ENCODE measurements around the gene MTARC2.

Gene MTARC2

DNA sequence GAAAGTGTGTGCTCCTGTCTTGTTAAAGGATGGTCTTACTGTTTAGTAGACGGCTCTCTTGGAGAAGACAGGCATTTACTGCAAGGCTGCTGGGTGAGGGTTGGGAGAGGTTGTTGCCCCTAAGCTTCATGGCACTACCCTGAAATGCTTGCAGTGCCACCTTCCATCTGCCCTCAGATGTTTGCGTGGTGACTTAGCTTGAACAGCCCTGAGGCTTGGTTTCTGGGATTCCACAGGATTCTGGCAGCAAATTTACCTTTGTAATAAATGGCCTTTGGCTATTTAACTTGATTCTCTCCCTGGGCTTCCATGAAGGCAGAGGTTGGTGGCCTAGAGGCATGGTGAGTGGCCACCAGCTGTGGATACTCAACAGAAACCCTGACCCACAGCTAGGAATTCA lies 50.2 kb downstream of the MTARC2 start:
- no peak overlapping the region for H3K4me3 Mint-ChIP-seq
- peaks cover 64% of the 10 kb centered on the region for H3K36me3 Mint-ChIP-seq (ENCODE audit: low read depth)
- H3K9me3 Mint-ChIP-seq, result no peaks in the 10 kb centered on the region
- no peak for DNase-seq
- no peak overlapping the region for H3K27ac Mint-ChIP-seq
- peaks cover 19% of the 10 kb centered on the region for H3K4me1 Mint-ChIP-seq
- peaks cover 3% of the 10 kb centered on the region for H3K27me3 Mint-ChIP-seq (ENCODE audit: low read depth, poor library complexity)
- TF ChIP-seq, protein P1, sequence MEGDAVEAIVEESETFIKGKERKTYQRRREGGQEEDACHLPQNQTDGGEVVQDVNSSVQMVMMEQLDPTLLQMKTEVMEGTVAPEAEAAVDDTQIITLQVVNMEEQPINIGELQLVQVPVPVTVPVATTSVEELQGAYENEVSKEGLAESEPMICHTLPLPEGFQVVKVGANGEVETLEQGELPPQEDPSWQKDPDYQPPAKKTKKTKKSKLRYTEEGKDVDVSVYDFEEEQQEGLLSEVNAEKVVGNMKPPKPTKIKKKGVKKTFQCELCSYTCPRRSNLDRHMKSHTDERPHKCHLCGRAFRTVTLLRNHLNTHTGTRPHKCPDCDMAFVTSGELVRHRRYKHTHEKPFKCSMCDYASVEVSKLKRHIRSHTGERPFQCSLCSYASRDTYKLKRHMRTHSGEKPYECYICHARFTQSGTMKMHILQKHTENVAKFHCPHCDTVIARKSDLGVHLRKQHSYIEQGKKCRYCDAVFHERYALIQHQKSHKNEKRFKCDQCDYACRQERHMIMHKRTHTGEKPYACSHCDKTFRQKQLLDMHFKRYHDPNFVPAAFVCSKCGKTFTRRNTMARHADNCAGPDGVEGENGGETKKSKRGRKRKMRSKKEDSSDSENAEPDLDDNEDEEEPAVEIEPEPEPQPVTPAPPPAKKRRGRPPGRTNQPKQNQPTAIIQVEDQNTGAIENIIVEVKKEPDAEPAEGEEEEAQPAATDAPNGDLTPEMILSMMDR (IDR thresholded peaks at IDR 0.05), result no peak

DNA sequence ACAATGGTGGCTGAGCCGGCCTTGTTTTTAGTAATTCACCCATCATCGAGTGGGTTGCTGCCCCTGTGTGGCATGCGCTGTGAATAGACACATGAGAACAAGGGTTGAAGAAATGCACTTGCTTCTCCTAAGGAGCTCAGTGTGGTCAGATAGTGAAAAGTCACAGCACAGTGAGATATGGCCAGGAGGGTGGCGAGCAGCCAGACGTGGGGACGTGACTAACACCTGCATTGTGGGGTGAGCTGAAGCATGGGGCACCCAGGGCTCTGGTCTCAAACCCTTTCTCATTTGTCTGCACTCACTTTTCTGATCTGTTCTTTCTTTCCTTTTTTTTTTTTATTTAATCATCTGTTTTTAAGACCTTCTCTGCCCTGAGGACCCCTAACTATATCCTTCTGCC lies 52.1 kb downstream of the MTARC2 start:
- Mint-ChIP-seq H3K36me3 (ENCODE audit: low read depth) (peaks cover 78% of the 10 kb centered on the region), H3K27ac (no peak overlapping the region), H3K27me3 (ENCODE audit: low read depth, poor library complexity) (peaks cover 3% of the 10 kb centered on the region), H3K9me3 (no peaks in the 10 kb centered on the region), H3K4me3 (no peak overlapping the region), H3K4me1 (peaks cover 38% of the 10 kb centered on the region)
- TF ChIP-seq, protein P1 (IDR thresholded peaks at IDR 0.05), result no peak
- no peak for DNase-seq

DNA sequence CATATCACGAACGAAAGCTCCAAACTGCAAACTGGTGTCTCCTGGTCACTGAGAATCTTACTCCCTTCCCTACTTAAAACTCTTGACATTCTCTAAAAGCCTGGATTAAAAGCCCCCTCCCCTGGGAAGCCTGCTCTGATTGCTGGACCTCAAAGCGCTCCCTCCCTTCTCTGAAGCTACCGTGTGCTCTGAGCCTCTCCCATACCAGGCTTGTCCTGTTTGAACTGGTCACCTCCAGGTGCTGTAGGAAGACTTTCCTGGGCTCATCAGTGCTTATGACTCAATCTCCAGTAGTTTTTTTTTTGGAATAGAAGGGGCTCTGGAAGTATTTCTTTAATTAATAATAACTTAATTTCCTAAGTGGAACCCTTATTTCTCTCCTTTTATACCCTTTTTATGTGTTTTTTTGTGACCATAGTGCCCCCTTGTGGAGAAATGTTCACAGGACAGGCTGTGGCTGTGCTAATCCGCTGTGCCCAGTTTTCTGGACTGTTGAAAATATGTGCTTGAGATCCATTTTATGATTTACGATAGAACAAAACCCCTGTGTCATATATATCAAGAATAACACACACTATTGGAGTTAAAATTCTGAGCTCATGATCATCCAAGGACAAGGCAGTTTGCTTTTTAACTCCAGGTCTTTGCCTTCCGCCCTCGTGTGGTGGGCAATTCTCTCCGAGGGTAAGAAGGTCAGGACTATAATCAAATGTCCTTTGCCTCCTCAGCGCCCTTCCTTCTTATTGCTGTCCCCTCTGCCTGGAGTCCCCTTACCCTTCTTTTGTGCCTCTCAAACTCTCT lies 55.5 kb downstream of the MTARC2 start:
- H3K4me1 Mint-ChIP-seq, result peaks cover 62% of the 10 kb centered on the region
- H3K9me3 Mint-ChIP-seq, result no peaks in the 10 kb centered on the region
- H3K27me3 Mint-ChIP-seq (ENCODE audit: low read depth, poor library complexity), result peaks cover 3% of the 10 kb centered on the region
- no peak overlapping the region for H3K27ac Mint-ChIP-seq
- TF ChIP-seq, protein P1 (IDR thresholded peaks at IDR 0.05), result peak; percentile 80
- peak; percentile 42 for DNase-seq
- H3K4me3 Mint-ChIP-seq, result no peak overlapping the region
- peaks cover 60% of the 10 kb centered on the region for H3K36me3 Mint-ChIP-seq (ENCODE audit: low read depth)

DNA sequence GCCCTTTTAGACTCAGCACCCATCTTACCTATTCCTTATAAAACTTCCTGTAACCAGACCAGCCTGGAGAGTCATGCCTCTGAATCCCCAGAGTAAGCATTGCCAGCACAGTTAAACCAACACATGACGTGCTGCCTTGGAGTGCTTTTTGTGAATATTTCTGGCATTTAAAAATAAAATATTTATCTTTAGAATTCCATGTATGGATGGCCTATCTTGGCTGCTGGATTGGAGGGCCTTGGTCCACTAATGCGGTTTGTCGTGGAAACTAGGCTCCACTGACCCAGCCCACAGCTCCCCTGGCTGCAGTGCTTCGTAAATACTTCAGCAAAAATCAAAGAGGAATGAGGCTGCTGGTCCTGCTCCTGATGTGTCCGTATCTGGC lies 56.1 kb downstream of the MTARC2 start:
- Mint-ChIP-seq H3K9me3 (no peaks in the 10 kb centered on the region), H3K36me3 (ENCODE audit: low read depth) (peaks cover 54% of the 10 kb centered on the region), H3K27me3 (ENCODE audit: low read depth, poor library complexity) (peaks cover 3% of the 10 kb centered on the region), H3K4me3 (no peak overlapping the region), H3K27ac (no peak overlapping the region), H3K4me1 (peaks cover 68% of the 10 kb centered on the region)
- DNase-seq, result no peak
- TF ChIP-seq, protein P1 (IDR thresholded peaks at IDR 0.05), result no peak

DNA sequence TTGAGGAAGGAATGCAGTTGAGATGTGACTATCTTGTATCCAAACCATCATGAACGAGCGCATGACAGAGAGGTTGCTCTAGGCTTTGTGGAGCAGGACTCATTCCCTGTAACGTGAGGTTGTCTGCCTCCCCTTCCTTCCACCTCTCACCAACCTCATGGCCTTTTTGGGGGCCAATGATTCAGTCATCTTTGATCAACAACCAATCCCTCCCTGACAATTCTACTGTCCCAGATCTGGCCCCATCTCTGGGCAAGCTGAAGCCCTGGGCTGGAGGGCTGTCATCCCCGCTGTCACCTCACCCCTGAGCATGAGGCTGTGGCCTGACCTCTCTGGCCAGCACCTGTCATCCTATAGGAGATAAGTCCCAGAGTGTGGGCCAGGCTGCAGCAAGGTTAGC lies 58.3 kb downstream of the MTARC2 start:
- TF ChIP-seq, protein P1 (IDR thresholded peaks at IDR 0.05), result no peak
- peaks cover 46% of the 10 kb centered on the region for H3K36me3 Mint-ChIP-seq (ENCODE audit: low read depth)
- H3K4me1 Mint-ChIP-seq, result peaks cover 87% of the 10 kb centered on the region
- no peak for DNase-seq
- no peaks in the 10 kb centered on the region for H3K9me3 Mint-ChIP-seq
- peaks cover 4% of the 10 kb centered on the region for H3K27me3 Mint-ChIP-seq (ENCODE audit: low read depth, poor library complexity)
- H3K27ac Mint-ChIP-seq, result no peak overlapping the region
- H3K4me3 Mint-ChIP-seq, result no peak overlapping the region

DNA sequence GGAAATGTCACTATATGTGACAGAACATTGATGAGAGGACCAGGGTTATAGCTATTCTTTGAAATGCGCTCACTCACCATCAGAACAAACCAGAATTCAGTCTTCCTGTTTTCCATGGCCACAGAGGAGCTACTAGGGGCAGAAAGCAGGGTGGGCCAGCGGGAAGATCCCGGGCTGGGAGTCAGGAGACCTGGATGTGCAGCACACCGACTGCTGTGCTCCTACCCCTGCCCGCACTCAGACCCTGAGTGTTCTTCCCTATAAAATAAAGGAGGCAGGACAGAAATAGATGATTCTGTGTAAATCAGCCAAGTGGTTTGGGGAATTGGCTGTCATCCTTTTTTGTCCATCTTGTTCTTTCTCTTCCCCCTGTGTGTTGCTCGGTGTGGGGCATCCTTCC lies 59.6 kb downstream of the MTARC2 start:
- no peak for DNase-seq
- peaks cover 45% of the 10 kb centered on the region for H3K36me3 Mint-ChIP-seq (ENCODE audit: low read depth)
- H3K9me3 Mint-ChIP-seq, result no peaks in the 10 kb centered on the region
- TF ChIP-seq, protein P1 (IDR thresholded peaks at IDR 0.05), result no peak
- peak overlapping the region; percentile 91 for H3K27ac Mint-ChIP-seq
- peaks cover 74% of the 10 kb centered on the region for H3K4me1 Mint-ChIP-seq
- H3K27me3 Mint-ChIP-seq (ENCODE audit: low read depth, poor library complexity), result peaks cover 4% of the 10 kb centered on the region
- peak overlapping the region; percentile 51 for H3K4me3 Mint-ChIP-seq
